Neuronal stem cell (in vitro differentiated cells): ENCODE measurements around the gene C9.
"Not testable (repeated sequence)": the region's sequence is repeated elsewhere in the genome, so short reads cannot be mapped to it uniquely, and the experiment has no call there.

Experiments used
- DNase-seq: peaks from one replicate; pipeline ENCODE4 v3.0.0-alpha.2; 2013; ENCODE audit warnings: low spot score
- H2AFZ ChIP-seq: one replicate; pipeline ENCODE4 v1.6.1; 2013; ENCODE audit warnings: mild to moderate bottlenecking, low read length, inconsistent platforms
- H2AK5ac ChIP-seq: 2 replicates; pipeline ENCODE4 v1.6.1; 2013; ENCODE audit warnings: low read depth, mild to moderate bottlenecking, inconsistent platforms, low read length, moderate library complexity, mixed read lengths
- H2BK120ac ChIP-seq: 2 replicates; pipeline ENCODE4 v1.6.1; 2013; ENCODE audit warnings: low read depth, mild to moderate bottlenecking, inconsistent platforms, low read length, moderate library complexity, mixed read lengths
- H2BK12ac ChIP-seq: one replicate; pipeline ENCODE4 v1.6.1; 2013; ENCODE audit warnings: low read length, inconsistent platforms
- H2BK15ac ChIP-seq: 2 replicates; pipeline ENCODE4 v1.6.1; 2013; ENCODE audit warnings: mild to moderate bottlenecking, low read length, inconsistent platforms, mixed read lengths
- H2BK5ac ChIP-seq: one replicate; pipeline ENCODE4 v1.6.1; 2013; ENCODE audit warnings: inconsistent platforms, mild to moderate bottlenecking, low read length, moderate library complexity
- H3K14ac ChIP-seq: one replicate; pipeline ENCODE4 v1.6.1; 2013; ENCODE audit warnings: low read length, inconsistent platforms
- H3K18ac ChIP-seq: 2 replicates; pipeline ENCODE4 v1.6.1; 2013; ENCODE audit warnings: low read length, inconsistent platforms
- H3K23ac ChIP-seq: 2 replicates; pipeline ENCODE4 v1.6.1; 2013; ENCODE audit warnings: low read depth, mild to moderate bottlenecking, mixed read lengths, low read length, inconsistent platforms; ENCODE audit not compliant: poor library complexity
- H3K27ac ChIP-seq: replicated peaks from 3 replicates; pipeline ENCODE4 v1.5.1; 2013; ENCODE audit warnings: low read length, inconsistent platforms
- H3K27me3 ChIP-seq, 3 experiments: 2 replicates each; pipeline ENCODE4 v1.6.1; 2013; ENCODE audit warnings: low read length in 3 of 3, mild to moderate bottlenecking in 2 of 3, inconsistent platforms in 1 of 3, low read depth in 1 of 3, mixed read lengths in 1 of 3, moderate library complexity in 1 of 3; ENCODE audit not compliant: control insufficient read depth in 3 of 3, insufficient read depth in 3 of 3
- H3K36me3 ChIP-seq, 2 donors: replicated peaks in 1 of 2; 2 replicates each; pipeline ENCODE4 v1.6.1; 2013; ENCODE audit warnings: low read length in 2 of 2; ENCODE audit not compliant: control insufficient read depth in 2 of 2, insufficient read depth in 2 of 2
- H3K4ac ChIP-seq: 2 replicates; pipeline ENCODE4 v1.6.1; 2013; ENCODE audit warnings: inconsistent platforms, mild to moderate bottlenecking, low read length, moderate library complexity
- H3K4me1 ChIP-seq, 2 donors: 1 replicate in 1 of 2; 2 replicates in 1 of 2; pipeline ENCODE4 v1.6.1; 2013; ENCODE audit warnings: low read length in 2 of 2, low read depth in 1 of 2; ENCODE audit not compliant: control insufficient read depth in 2 of 2, insufficient read depth in 1 of 2
- H3K4me2 ChIP-seq: one replicate; pipeline ENCODE4 v1.6.1; 2013; ENCODE audit warnings: mild to moderate bottlenecking, low read length, inconsistent platforms; ENCODE audit not compliant: insufficient read depth, poor library complexity, severe bottlenecking
- H3K4me3 ChIP-seq, 2 donors: 2 replicates each; pipeline ENCODE4 v1.5.1; 2013; ENCODE audit warnings: low read length in 2 of 2, mild to moderate bottlenecking in 2 of 2, inconsistent platforms in 1 of 2, moderate library complexity in 1 of 2
- H3K79me1 ChIP-seq: one replicate; pipeline ENCODE4 v1.6.1; 2013; ENCODE audit warnings: low read depth, mild to moderate bottlenecking, inconsistent platforms, low read length, moderate library complexity
- H3K9ac ChIP-seq: one replicate; pipeline ENCODE4 v1.6.1; 2013; ENCODE audit warnings: mild to moderate bottlenecking, low read depth, low read length, inconsistent platforms; ENCODE audit not compliant: poor library complexity
- H3K9me3 ChIP-seq, 2 donors: replicated peaks in 1 of 2; 2 replicates each; pipeline versions ENCODE3 to v1.6.1; 2013; ENCODE audit warnings: low read length in 2 of 2, mild to moderate bottlenecking in 2 of 2, inconsistent platforms in 1 of 2, low read depth in 1 of 2, mixed read lengths in 1 of 2, moderate library complexity in 1 of 2; ENCODE audit not compliant: control insufficient read depth in 2 of 2, insufficient read depth in 1 of 2
- H4K8ac ChIP-seq: one replicate; pipeline ENCODE4 v1.6.1; 2013; ENCODE audit warnings: low read depth, mild to moderate bottlenecking, inconsistent platforms, low read length, moderate library complexity
- H4K91ac ChIP-seq: one replicate; pipeline ENCODE4 v1.6.1; 2013; ENCODE audit warnings: low read length, low read depth, mild to moderate bottlenecking, inconsistent platforms; ENCODE audit not compliant: poor library complexity
- WGBS, 2 donors: extraction: QIAGEN DNeasy Blood & Tissue Kit; methylation state at CpG; one replicate each; pipeline ENCODE4 v1.1.7; 2013; ENCODE audit warnings: missing lambda C conversion rate in 2 of 2, mixed read lengths in 1 of 2; ENCODE audit not compliant: insufficient read length in 2 of 2, insufficient replicate concordance in 1 of 2; ENCODE audit errors: extremely low coverage in 2 of 2; 5-methylcytosine and 5-hydroxymethylcytosine counted together

C9 gene

GRCh38 chr5:39283231-39283818 is 81.0 kb downstream of the C9 start:
- no peak overlapping the region for H3K4me2 ChIP-seq
- H4K91ac ChIP-seq, result no peak overlapping the region
- no peaks in the 10 kb centered on the region for H3K27me3 ChIP-seq
- H2AFZ ChIP-seq, result no peak overlapping the region
- H3K23ac ChIP-seq, result no peak overlapping the region
- no peak overlapping the region for H3K27ac ChIP-seq
- H4K8ac ChIP-seq, result no peak overlapping the region
- H3K79me1 ChIP-seq, result no peaks in the 10 kb centered on the region
- H3K4me1 ChIP-seq, result no peaks in the 10 kb centered on the region
- no peak overlapping the region for H3K4ac ChIP-seq
- no peak overlapping the region for H3K9ac ChIP-seq
- H2BK120ac ChIP-seq, result no peak overlapping the region
- H2BK5ac ChIP-seq, result no peak overlapping the region
- H2AK5ac ChIP-seq, result no peak overlapping the region
- no peak overlapping the region for H2BK12ac ChIP-seq
- no peak overlapping the region for H3K4me3 ChIP-seq
- H3K36me3 ChIP-seq, result no peaks in the 10 kb centered on the region
- H3K9me3 ChIP-seq, result no peaks in the 10 kb centered on the region
- no peak overlapping the region for H3K18ac ChIP-seq
- no peak overlapping the region for H2BK15ac ChIP-seq
- DNase-seq, result peak; percentile 9
- no CpG with 5 or more reads among the region's 3 CpGs for WGBS, 2 donors
- H3K14ac ChIP-seq, result no peak overlapping the region

- H3K14ac ChIP-seq, result no peak overlapping the region
- H2BK5ac ChIP-seq, result no peak overlapping the region
- no peak overlapping the region for H4K8ac ChIP-seq
- no peaks in the 10 kb centered on the region for H3K9me3 ChIP-seq
- H2BK12ac ChIP-seq, result no peak overlapping the region
- H3K79me1 ChIP-seq, result no peaks in the 10 kb centered on the region
- no peak overlapping the region for H4K91ac ChIP-seq
- no peaks in the 10 kb centered on the region for H3K4me1 ChIP-seq
- H3K18ac ChIP-seq, result no peak overlapping the region
- no peak overlapping the region for H3K27ac ChIP-seq
- no peak for DNase-seq
- no peak overlapping the region for H2BK15ac ChIP-seq
- H3K4ac ChIP-seq, result no peak overlapping the region
- no peak overlapping the region for H2AK5ac ChIP-seq
- no peak overlapping the region for H3K23ac ChIP-seq
- no peak overlapping the region for H2BK120ac ChIP-seq
- H3K36me3 ChIP-seq, result no peaks in the 10 kb centered on the region
- no peak overlapping the region for H2AFZ ChIP-seq
- WGBS, 2 donors, result no CpG with 5 or more reads among the region's 1 CpG
- no peak overlapping the region for H3K4me3 ChIP-seq
- no peak overlapping the region for H3K9ac ChIP-seq
- H3K4me2 ChIP-seq, result no peak overlapping the region
- no peaks in the 10 kb centered on the region for H3K27me3 ChIP-seq
Observed at GRCh38 chr5:39282561-39282960, 81.7 kb downstream of the C9 start.

- not testable (repeated sequence) for H3K4me1 ChIP-seq, H4K8ac ChIP-seq, H2BK12ac ChIP-seq
Observed at GRCh38 chr5:39275865-39276264, 88.4 kb downstream of the C9 start.

GRCh38 chr5:39274398-39275085 is 89.8 kb downstream of the C9 start:
- Histone ChIP-seq H3K9ac (no peak overlapping the region), H4K8ac (no peak overlapping the region), H3K23ac (no peak overlapping the region), H3K4me2 (no peak overlapping the region), H3K18ac (no peak overlapping the region), H3K27ac (no peak overlapping the region), H3K36me3 (no peaks in the 10 kb centered on the region), H4K91ac (no peak overlapping the region), H3K79me1 (no peaks in the 10 kb centered on the region), H3K9me3 (no peaks in the 10 kb centered on the region), H2AK5ac (no peak overlapping the region), H3K4me3 (no peak overlapping the region), H2BK120ac (no peak overlapping the region), H3K4ac (no peak overlapping the region), H2BK5ac (no peak overlapping the region), H2BK12ac (no peak overlapping the region), H2AFZ (no peak overlapping the region), H3K27me3 (no peaks in the 10 kb centered on the region), H2BK15ac (no peak overlapping the region), H3K14ac (no peak overlapping the region), H3K4me1 (no peaks in the 10 kb centered on the region)
- no CpG with 5 or more reads among the region's 2 CpGs for WGBS, 2 donors
- DNase-seq, result no peak

More at GRCh38 chr5:39275865-39276264, 88.4 kb downstream of the C9 start:
- H3K14ac ChIP-seq, H3K36me3 ChIP-seq, H2BK120ac ChIP-seq, H3K9me3 ChIP-seq, H3K9ac ChIP-seq, H3K27ac ChIP-seq, H3K4me3 ChIP-seq, DNase-seq, H3K79me1 ChIP-seq, H3K4me2 ChIP-seq, H2AK5ac ChIP-seq, H4K91ac ChIP-seq, H3K18ac ChIP-seq, H3K4ac ChIP-seq, H2BK5ac ChIP-seq, H2AFZ ChIP-seq, H3K27me3 ChIP-seq, H3K23ac ChIP-seq, H2BK15ac ChIP-seq: not testable (repeated sequence)
- no CpG with 5 or more reads among the region's 4 CpGs for WGBS, 2 donors
